COLO829 (cell line): ENCODE results near the gene HAND2.

Experiments
- DNase-seq: peaks from one replicate; pipeline ENCODE4 v3.0.0; 2012; ENCODE audit warnings: low spot score

The HAND2 gene

DNA sequence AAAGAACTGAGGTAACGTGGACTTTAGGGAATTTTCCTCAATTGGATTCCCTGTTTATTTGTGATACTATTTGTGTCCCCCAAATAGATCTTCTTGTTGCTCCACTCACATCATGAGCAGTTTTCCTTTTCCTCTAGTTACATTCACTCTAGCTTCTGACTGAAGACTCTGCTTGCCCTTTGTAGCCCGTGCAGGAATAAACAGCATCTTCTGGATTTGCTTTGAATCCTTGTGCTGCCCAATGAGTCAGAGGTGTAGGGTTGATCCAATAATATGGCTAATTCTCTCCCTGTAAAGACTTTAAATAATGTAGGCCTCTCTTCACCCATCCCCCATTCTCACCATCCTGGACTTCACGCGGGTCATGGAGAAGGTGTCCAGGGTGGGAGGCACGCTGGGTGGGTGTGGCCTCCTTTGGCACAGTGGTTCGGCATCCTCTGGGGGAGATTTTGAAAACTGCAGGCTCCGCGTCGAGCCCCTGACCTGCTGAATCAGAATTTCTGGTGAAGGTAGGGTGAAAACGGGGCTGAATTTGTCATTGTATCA is 9.0 kb downstream of the HAND2 start:
- no peak for DNase-seq

DNA sequence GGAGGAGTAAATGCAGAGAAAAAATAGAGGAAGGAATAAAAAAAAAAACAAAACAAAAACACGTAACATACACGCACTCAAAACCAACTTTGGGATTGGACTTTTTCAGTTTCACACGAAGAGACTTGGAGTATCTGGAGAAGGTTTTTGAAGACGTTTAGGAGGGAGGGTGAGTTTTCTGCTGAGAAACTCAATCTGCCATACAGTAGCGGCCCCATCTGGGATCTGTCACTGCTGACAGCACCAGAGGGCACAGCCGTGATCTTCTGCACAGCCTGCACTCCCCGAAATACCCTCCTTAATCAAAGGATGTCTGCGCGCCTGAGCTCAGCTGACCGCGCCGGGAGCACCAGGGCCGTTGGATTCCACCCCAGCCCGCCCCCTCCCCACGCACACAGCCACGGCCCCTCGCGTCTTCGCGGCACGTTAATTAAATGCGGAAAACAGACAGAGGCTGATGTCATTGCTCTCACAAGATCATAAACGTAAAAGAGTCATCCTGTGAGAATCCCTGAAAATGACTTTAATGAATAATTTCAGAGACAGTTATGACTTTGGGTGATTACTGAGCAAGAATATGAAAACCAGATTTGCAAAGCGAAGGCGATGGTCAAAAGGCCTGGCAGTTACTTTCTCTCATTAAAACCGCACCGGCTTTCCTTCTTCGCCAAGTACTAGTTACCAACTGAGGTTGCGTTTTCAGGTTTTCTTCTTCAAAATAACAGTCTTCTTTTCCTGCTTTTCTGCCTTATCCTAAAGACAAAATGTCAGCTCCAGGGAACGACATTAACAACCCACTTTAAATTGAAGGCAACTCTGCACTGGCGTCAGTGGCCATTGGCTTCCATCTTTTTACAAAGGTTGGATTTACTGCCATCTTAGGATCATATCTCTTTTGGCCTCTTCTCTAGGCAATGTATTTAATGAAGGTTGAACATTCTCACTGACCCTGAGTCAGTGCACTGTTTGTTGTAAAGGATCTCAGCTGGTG is 10.6 kb downstream of the HAND2 start:
- DNase-seq = no peak

DNA sequence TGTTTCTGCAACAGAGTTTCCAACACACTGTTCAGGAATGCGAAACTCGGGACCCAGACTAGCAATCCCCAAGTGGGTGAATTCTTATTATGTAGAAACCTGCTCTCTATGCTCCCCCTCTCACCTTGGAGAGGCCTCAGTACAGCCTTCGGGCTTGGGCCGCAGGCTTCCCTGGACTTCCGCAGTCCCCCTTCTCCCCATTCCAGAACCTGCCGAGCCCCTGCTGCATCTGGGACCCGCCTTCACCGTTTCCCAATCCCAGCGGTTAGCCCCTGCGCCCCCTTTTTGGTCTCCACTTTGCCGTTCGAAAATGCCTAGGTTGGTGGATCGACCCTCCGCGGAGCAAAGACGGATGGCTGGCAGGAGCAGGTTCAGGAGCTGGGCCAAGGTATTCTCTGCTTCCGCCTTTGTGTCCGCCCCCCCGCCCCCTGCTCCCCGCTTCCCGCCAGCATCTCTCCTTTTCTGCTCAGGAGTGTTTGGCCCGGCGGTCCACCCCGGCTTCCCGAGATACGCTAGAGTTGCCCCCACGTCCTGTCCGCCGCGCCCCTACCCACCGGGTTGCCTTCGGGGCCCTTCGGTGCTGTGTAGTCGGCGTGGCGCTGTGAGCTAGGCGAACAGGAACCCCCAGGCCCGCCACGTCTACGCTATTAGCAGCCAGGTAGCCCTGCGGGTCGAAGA is 11.5 kb downstream of the HAND2 start:
- DNase-seq = no peak

DNA sequence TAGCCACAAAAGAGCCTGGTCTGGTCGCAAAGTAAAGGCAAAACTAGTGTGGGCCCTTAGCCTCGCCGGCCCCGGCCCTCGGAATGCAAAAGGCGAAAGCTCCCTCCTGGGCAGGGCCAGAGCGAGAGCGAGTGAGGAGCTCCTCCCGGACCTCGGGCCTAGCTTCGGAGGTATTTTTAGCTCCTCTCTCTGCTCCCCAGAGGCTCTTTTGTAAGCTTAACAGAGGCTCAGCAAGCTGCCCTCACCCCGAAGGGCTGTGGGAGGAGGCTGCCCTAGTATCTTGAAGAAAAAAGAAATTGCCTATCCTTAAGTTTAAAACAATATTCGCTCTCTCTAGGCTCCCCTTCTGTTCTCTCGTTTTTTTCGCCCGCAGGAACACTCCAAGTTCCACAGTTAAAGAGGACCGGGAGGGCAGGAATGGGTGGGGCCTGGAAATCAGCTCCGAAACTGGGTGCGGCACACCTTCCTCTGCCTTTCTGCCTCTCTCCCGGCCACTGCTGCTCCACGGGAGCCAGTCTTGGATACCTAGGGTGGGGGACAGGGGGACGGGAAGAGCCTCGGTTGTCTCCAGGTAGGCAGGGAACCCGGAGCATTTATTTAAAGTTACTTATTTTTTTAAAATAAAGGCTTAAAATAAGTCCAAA is 12.1 kb downstream of the HAND2 start:
- no peak for DNase-seq

DNA sequence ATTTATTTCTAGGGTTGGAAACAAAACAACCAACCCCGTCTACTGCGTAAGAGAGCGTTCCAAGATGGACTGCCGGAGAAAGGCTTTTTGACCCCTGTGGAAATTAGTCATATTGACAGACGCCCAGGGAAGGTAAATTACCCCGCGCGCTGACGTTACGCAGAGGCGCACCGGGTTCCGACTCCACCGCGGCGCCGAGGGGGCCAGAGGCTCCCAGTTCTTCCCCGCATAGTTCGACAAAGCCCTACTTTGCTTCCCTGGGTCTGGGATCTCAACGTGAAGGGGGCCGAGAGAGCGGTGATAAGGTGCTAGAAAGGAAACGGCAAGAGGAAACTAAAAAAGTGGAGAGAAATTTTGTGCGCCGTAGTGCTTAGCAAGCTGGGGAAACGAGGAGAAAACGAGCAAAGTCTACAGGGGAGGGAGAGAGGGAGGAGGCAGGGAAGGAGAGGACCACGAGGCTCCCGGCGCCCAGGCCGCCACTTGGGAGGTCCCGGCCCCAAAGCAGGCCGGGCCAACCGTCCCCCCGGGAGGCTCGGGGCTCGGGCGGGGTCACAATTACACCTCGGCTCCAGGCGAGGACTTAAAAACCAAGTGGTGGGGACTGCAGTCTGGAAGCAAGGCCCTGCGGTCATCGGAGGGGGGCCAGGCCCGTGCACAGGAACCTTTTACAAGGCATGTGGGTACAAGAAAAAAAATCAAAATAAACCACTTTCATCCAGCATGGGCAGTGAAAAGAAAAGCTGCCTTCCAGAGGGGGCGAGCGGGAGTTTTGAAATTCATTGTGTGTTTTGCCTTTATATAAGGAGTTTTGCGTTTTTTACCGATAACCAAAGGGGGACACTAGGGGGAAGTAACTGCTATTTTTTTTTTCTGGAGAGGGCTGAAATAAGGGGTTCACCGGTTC is 13.2 kb downstream of the HAND2 start:
- DNase-seq = no peak

DNA sequence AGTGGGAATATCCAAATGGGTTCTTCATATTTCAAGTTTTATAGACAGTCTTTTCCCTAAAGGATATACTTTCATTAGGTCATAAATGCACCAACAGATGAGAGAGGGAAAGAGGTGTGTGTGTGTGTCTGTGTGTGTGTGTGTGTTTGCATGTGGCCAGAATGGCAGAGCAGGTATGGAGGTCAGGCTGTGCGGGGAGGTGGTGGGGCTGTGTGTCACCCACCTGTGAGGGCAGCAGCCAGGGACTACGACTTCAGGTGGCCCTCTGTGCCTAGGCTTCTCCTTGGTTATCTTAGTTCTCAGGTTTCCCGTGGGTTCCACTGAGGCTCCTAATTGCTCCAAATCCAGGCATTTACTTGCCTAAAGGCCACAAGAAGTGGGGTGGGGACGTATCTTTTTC is 14.6 kb downstream of the HAND2 start:
- no peak for DNase-seq

DNA sequence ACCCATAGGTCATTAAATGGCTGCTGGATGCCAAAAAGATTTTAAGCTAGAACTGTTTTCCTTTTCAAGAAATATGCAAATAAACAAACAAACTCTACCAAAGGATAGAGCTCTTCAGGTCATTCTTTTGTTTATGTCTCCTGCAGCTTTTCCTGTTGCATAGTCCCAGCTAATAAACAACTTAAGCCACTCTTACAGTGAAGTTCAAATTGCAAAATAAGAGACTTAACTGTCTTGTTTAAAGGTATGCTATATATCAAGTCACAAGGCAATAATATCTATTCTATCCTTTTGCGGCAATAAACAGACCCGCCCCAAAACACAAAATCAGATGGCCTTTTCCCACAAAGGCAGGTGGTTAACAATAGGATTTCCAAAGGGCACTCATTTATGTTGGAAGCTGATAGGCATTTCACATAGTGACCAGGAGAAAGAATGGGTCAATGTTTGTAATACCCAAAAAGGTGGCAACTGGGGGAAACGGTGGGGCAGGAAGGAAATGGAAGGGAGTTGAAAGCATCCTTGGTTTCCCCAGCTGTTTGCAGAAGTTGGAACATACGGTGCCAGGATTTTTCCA is 15.3 kb downstream of the HAND2 start:
- DNase-seq = no peak

DNA sequence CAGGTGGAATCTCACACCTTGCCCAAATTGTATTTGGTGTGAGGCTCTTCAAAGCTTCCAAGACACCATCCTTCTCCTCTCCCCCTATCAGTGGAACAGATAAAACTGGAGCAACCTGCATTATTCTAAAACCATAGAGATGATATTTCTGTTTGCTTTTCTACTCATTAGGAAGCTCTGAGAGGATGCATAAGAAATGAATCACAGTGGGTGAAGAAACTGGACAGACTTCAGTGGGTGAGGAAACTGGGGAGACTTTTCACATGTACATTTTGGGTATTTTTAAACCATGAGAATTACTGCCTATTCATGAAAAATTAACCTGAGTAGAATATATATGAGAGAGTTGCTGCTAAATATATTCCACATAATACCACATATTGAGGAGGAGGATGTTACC is 16.4 kb downstream of the HAND2 start:
- DNase-seq = no peak

DNA sequence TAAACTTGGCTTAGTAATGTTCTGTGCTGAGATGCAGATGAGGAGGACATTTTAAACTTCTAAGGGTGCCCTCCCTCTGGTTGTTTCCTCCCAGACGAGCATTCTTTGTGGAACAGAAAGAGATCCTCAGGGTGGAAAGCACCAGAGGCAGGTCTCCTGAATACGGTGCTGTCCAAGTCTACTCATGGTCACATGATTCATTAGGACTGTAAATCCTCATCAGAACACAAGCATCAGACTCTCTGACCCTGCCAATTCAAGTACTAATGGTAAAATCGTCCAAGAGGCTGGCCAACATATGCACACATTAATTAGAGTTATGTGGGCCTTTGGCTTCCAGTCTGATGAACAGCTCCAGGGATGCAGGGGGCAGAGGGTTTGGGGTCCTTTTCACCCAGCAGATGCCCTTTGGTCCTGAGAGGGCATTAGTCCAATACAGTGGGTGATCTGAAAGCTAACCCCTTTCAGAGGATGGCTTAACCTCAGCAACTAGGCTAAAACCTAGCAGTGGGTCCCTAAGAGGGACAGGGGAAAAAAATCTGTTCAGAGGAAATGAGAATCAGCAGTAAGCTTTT is 18.2 kb downstream of the HAND2 start:
- DNase-seq = no peak

DNA sequence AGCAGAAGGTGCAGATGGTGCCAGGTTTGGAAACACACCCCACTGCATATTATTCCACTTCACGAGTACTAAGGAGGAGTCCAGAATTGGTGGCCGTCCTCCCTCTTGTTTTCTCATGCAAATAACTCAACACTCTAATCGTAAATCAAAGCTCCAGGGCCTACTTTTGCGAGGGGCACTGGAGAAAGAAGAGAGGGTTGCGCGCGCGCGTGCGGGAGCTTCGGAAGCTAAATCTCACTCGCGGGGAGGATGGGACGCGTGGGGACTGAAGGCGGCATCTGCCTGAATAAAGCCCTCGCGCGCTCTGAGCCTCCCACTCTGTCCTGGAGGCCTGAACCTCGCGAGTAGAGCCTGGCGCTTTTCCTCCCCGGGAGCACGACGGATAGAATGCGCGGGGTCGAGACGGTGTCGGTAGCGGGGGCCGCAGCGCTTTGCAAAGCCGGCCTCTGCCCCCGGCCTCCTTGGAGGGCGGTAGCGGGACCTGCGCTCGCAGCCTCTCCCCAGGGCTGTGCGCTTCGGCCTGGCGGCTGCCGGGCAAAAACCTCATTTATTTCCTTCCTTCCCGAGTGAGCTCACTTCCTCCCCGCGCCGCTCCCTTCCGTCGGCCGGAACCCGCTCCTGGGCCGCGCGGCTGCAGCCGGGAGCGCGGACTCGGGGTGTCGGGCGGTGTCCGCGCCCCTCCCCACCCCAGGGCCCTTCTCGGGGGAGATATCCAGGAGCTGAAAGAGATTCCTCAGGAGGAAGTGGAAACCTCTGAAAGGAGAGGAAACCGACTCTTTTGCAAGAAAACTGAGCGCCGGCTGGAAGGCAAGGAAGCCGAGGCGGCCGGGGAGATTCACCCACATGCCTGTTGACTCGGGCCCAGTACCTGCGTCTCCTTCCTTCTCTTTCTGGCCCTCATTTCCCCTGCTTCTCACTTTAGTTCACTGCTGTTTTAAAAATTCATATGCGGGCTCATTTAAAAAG is 20.7 kb downstream of the HAND2 start:
- DNase-seq = no peak

DNA sequence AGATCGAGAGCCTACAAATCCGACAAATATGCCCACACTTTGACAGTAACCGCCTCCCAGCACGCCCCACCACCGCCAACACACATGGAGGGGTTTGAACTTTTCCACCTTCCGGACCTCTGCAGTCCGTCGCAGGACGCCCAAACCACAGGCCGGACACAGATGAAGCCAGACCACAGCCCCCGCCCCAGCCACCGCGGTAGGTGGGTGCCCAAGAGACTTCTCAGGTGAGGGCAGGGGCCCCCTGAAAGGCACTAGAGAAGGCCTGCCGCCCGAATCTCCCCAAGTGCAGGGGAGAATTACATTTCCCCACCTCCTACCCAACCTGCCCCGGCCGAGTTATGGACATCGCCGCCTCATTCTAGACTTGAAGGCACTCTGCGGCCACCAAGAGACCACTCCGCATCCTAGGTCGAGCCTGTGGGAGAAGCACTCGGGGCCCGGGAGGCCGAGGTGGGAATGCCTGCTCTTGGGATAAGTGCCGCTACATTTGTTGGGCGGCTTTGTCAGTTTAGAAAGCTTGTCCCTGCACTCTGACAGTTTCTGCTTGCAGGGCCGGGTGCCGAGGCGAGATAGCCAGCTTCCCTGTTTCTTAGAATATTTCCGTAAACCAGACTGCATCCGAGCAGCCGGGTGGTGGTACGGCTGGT is 21.5 kb downstream of the HAND2 start:
- no peak for DNase-seq

DNA sequence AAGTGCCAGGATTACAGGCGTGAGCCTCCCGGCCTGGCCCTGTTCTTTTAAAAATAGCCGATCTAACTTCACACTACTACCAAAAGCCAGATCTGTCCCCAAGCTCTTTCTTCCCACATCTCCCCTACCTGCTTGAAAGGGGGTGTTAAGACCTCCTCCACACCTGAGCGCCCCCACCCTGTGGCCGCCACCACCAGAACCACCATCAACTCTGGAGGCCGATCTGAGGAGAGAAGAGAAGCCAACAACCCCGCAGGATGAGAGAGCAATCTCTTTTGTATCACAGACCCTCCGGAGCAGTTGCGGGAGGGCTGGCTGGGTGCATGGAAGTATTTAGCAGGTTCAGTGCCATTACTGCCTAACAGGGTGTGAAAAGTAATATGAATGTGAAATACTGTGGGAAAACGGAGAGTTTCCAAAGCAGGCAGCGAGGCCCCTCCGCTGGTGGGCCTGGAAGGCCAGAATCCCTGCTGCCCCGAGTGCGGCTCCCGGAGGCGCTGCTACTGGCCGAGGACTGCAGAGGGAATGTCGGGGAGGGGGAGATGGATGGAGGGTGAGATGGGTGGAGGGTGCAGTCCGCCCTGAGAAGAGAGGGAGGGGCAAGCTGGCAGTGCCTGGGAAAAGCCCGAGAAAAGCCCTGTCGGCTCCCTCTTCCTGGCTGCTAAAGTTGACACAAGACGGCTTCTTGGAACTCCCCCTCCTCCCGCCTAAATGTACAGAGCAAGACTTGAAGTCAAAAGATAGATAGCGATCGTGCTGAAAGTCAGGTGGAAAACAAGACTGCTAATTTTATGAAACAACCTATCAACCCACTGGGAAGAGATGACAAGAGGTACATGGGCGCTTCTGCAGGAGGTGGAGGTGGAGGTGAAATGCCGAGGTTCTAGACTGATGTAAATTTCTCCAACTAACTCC is 22.3 kb downstream of the HAND2 start:
- DNase-seq = no peak

DNA sequence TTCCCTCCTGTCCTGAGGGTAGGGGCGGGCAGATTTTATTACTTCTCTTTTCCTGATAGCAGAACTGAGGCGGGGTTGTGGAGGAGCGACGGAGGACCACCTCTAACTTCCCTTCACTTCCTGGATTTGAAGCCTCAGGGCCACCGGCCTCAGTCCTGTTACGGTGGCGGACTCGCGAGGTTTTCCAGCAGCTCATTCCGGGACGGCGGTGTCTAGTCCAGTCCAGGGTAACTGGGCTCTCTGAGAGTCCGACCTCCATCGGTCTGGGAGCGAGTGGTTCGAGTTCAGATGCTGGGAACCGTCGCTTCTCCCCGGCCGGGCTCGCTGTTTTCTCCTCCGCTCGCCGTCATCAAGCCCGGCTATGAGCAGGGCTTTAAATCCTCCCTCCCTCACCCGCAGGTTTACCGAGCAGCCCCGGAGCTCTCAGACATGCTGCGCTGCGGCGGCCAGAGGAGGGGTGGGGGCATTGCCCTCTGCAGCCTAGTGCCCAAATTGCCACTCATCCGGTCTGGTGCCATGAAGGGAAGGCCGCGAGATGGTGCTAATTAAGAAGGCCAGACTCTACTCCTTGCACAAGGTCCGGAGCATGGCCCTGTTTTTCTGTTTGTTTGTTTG is 23.3 kb downstream of the HAND2 start:
- no peak for DNase-seq

DNA sequence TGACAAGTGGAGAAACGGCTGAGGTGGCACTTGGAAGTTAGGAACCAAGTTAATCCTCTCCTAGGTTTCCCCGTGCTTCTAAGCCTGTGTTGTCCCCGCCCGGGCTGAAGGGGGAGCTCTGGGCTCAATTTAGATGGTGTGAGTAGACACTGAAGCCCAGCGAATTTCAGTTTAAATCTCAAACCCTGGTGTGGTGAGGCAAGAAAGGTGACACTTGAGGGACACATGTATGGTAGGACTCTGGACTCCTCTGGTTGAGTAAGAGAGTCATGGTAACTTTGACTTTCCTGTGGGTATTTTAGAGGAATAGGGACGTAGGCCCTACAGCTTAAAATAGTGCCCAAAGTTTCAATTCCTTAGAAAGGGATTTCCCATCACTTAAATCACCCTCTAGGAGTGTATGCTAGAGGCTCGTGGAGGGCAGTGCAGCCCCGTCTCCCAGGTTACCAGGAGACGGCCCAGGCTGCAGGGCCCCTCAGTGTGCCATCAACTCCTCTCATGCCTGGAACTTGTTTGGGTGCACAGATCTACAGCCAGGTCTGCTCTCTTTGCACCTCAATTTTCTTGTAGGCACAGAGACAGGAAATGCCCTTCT is 24.0 kb downstream of the HAND2 start:
- DNase-seq = peak; percentile 76

DNA sequence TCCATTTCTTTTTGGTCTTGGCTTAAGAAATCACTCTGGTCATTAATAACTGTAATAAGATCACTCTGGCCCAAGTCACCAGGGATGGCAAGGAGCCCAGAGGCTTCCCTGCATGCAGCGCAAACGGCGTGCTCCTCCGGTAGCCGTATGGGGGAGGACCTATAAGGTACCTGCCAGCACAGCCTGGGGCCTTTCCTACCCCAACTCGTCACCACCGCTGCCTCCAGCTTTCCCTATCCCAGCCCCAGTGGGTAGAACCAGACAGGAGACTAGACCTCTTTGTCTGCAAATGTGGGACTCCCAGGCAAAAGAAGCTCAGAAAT is 25.9 kb downstream of the HAND2 start:
- no peak for DNase-seq

DNA sequence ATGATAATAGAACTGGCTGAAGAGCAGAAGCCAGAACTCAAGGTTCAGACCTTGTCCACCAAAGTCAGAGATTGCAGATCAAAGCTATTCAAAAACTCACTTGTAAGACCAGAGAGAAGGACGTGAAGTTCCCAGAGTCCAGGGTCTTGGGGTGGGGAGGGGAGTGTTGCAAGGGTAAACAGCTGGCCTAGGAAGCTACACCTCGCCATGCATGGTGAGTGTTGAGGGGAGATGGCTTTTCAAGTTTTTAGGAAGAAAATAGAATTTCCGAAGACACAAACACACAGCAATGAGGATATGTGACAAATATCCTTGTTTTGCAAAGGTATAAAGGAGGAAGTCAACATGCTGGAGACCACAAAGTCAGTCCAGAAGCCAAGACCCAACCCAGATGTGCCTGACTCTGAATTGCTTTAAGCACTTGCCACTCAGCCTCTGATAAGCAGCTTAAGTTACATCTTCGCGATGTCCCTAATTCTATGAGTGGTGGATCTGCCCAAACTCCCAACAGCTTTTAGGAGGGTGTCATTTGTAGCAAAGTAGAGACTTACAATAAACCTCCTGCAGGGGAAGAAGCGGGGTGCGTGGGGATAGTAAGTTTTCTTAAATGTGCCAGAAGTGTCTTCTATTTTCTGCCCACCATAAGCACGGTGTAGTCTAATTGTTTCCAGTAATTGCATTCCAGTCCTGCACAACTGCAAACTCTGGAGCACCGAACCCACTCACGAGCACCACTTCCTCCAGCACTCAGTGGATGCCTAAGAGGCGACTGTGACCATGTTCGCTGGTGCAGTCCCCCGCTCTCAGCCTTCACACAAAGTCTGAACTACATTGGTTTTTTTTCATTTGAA is 26.5 kb downstream of the HAND2 start:
- DNase-seq = no peak
